ENCODE measurements around the gene PGPEP1. TPM values are rescaled to one million over a fixed set of nuclear protein-coding genes. Genes with fewer than 3 reads are reported as not detected.
A peak's percentile ranks its signal among the peaks of the same experiment; 100 is the strongest.

Gene PGPEP1
- total and polyA plus RNA-seq, 2 donors (not counting 3 experiments of a cell fraction or from before 2014, with no cell fraction given), result 9.9 to 27.2 TPM

DNA sequence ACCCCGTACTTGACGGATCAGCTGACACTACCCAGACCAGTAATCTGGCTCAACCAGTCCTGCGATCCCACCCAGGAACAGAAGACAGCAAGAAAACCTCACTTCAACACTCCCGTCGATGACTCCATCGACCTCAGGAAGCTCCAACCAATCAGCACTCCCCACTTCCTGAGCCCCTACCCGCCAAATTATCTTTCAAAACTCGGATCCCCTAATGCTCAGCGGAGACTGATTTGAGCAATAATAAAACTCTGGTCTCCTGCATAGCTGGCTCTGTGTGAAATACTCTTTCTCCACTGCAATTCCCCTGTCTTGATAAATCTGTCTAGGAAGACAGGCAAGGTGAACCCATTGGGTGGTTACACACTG lies 18.7 kb upstream of the PGPEP1 start:
- no peaks in the 10 kb centered on the region for H3K27me3 ChIP-seq (ENCODE audit: control insufficient read depth in 2 of 2, insufficient read depth in 2 of 2, low read length in 2 of 2)
- peak overlapping the region; percentile 78 for H3K9ac ChIP-seq (replicated peaks; ENCODE audit: extremely low read depth, insufficient read depth, low read length)
- H3K27ac ChIP-seq (ENCODE audit: insufficient read depth, low read depth, low read length), result peak overlapping the region; percentile 73
- H2AFZ ChIP-seq (ENCODE audit: low read depth, low read length), result no peak overlapping the region
- intact Hi-C loops (cut with micrococcal nuclease) (loop anchor here (10.0 kb wide), 1 partner anchor 207 kb away; no protein-coding TSS in a partner anchor), dilution Hi-C loops (cut with MboI; ENCODE audit: extremely low pct_ligation_motif_present, low sequenced_read_pairs) (no loop called here)
- H3K79me2 ChIP-seq (ENCODE audit: control insufficient read depth, insufficient read depth, low read length), result peaks cover 30% of the 10 kb centered on the region
- DNase-seq (ENCODE audit: low read depth, low spot score) (no peak), FAIRE-seq (no peak)
- TF ChIP-seq JUN (IDR thresholded peaks at IDR 0.05; ENCODE audit: borderline replicate concordance, insufficient read depth, insufficient read length, low read depth) (no peak), MYC (IDR thresholded peaks at IDR 0.05; ENCODE audit: low read depth, low read length) (no peak), POLR2AphosphoS5 (IDR thresholded peaks at IDR 0.05; ENCODE audit: insufficient read depth, low read depth, low read length) (no peak), POLR2A (IDR thresholded peaks at IDR 0.05; ENCODE audit: low read depth, low read length) (no peak), EZH2 (IDR thresholded peaks at IDR 0.05; ENCODE audit: borderline replicate concordance, low read depth, low read length, severe bottlenecking) (no peak), GATA2 (IDR thresholded peaks at IDR 0.05; ENCODE audit: insufficient read depth, insufficient read length, low read depth, low read length) (no peak), FOS (IDR thresholded peaks at IDR 0.05; ENCODE audit: borderline replicate concordance, insufficient read depth, low read length) (no peak)
- TF ChIP-seq, protein P1, sequence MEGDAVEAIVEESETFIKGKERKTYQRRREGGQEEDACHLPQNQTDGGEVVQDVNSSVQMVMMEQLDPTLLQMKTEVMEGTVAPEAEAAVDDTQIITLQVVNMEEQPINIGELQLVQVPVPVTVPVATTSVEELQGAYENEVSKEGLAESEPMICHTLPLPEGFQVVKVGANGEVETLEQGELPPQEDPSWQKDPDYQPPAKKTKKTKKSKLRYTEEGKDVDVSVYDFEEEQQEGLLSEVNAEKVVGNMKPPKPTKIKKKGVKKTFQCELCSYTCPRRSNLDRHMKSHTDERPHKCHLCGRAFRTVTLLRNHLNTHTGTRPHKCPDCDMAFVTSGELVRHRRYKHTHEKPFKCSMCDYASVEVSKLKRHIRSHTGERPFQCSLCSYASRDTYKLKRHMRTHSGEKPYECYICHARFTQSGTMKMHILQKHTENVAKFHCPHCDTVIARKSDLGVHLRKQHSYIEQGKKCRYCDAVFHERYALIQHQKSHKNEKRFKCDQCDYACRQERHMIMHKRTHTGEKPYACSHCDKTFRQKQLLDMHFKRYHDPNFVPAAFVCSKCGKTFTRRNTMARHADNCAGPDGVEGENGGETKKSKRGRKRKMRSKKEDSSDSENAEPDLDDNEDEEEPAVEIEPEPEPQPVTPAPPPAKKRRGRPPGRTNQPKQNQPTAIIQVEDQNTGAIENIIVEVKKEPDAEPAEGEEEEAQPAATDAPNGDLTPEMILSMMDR (IDR thresholded peaks at IDR 0.05; ENCODE audit: extremely low read depth in 1 of 2, insufficient read depth in 1 of 2, low read depth in 1 of 2, low read length in 2 of 2), result no peak
- no peaks in the 10 kb centered on the region for H3K36me3 ChIP-seq (ENCODE audit: control insufficient read depth in 2 of 2, extremely low read depth in 1 of 2, insufficient read depth in 2 of 2, low read length in 2 of 2)
- no peaks in the 10 kb centered on the region for H3K9me3 ChIP-seq (replicated peaks; ENCODE audit: control insufficient read depth, insufficient read depth, low read length)
- no peaks in the 10 kb centered on the region for H3K9me1 ChIP-seq (replicated peaks; ENCODE audit: control insufficient read depth, extremely low read depth, insufficient read depth, low read length)
- H3K4me2 ChIP-seq (ENCODE audit: insufficient read depth, low read length), result peak overlapping the region; percentile 69
- ChIA-PET POLR2A (interaction anchor here (1.7 to 5.3 kb wide), 3 partner anchors 17 to 41 kb away, joined by 6 to 113 read pairs (median 8); partner anchors contain the start of gene JUND), CTCF (interaction anchor here (0.8 to 3.9 kb wide), 15 partner anchors 9 to 134 kb away, joined by 3 to 207 read pairs (median 4); partner anchors contain the start of genes GDF15 and JUND)
- no peaks in the 10 kb centered on the region for H4K20me1 ChIP-seq (replicated peaks; ENCODE audit: control insufficient read depth, extremely low read depth, insufficient read depth, low read length)
- no TSS peak for BruUV-seq (replicated peaks)
- peaks cover 54% of the 10 kb centered on the region for H3K4me1 ChIP-seq (ENCODE audit: control insufficient read depth, extremely low read depth, insufficient read depth, low read length)
- peak overlapping the region in 2 of 3 experiments; percentile 43 to 71 for H3K4me3 ChIP-seq (replicated peaks in 1 of 3; ENCODE audit: insufficient read depth in 1 of 3, low read depth in 1 of 3, low read length in 3 of 3)
